NOMO-1 treated with DMSO at 0.1 percent for 48 hours (cell line): ENCODE measurements around the gene RNF222.
"Not testable (repeated sequence)": the region's sequence is repeated elsewhere in the genome, so short reads cannot be mapped to it uniquely, and the experiment has no call there.

Experiments
- DNase-seq: peaks from one replicate; lab custom pipeline; 2025; ENCODE audit not compliant: unreplicated experiment; lab: John Stamatoyannopoulos, UW

RNF222 gene

GRCh38 chr17:8382052-8382879 is 15.4 kb downstream of the RNF222 start:
- DNase-seq: peak; percentile 8

DNA sequence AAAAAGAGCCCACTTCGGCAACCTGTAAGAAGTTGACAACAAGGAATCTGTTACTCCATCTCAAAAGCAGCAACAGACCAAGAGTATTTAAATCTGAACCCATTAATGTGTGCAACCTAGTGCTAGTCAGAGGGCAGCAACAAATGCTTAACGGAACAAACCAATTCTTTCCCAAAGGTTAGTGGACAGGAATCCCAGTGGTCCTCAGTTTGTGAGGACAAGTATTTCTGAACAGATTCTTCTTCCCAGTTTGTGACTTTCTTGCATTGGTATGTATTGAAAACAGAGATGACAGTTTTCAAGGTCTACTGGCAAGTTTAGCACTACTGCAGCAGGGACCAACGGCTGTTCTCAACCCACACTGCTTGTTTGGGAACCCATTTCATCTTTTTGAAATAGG is 17.6 kb downstream of the RNF222 start:
- no peak for DNase-seq

- DNase-seq: not testable (repeated sequence)
These were observed 19.5 kb downstream of the RNF222 start for GRCh38 chr17:8378117-8378516.

DNA sequence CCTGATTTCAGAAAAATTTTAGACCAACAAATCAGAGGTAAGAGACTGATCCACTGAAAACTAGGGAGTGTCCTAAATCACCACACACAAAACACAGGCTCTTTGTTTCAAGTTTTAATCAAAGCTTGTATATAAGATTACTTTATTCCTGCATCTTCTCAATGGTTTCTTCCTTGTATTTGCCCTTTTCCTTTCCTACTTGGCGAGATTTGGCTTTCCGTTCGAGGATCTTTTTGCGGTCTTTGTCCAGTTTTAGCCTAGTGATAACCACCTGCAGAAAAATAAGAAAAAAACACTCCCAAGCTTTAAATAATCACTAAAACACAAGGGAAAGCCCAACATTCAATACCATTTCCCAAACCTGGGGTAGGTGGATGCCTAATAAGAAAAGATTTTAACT is 20.2 kb downstream of the RNF222 start:
- no peak for DNase-seq

DNA sequence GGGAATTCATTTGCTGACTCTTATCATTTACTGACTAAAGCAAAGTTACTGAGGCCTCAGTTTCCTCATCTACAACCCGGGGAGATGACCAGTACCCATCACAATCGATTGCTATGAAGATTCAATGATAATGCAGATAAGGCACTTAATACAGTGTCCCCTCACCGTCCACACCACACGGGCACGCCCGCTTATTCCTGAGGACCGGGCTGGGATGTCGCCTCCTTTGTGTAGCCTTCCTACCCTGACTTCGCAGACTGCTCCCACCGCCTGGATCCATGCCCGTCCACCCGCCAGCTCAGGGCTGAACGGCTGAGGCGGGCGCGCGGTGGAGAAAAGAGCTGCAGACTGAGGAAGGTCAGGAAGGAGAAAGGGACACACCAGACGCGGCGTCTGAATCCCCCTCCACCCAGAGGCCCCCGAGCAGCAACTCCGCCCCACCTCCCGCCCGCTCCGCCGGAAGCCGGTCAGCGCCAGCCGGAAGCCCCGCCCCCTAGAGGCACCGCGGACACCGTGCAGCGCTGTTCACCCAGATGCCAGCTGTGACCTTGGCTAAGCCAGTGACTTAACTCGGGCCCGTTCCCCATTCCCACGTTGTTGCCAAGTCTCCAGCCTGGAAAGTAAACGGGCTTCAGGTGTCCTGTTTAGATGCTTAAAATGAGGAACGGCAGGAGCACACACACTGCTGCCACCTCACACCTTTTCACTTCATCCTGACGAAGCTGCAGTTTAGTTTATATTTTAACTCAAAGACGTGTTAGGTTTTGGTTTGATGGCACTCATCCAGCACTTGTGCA is 21.2 kb downstream of the RNF222 start, which contains the start of gene KRABD2:
Gene KRABD2 (minus strand): TSS at position 434 of the 797 bp plus-strand sequence.
- peak; percentile 83 for DNase-seq

DNA sequence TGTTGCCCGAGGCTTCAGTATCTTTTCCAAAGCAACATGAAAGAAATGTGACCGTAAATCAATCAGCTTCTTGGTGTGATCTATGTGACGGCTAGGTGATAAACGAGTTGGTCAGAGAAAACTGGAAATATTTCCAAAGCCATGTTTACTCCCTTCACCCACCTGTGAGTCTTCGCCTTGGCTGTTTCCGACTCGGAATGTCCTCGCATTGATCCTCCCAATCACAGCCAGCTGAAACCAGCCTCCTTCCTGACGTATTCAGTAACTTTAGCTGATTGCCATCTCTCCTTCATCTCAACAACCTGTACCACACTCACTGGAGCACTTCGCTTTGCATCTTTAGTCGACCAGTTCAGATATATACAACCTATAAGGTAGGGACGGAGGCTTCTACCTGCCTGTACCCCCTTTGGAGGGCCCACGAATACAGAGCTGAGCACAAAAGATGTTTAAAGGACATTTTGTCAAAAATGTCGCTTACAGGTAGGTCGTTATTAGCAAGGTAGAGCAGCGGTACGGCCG is 21.8 kb downstream of the RNF222 start:
- no peak for DNase-seq

DNA sequence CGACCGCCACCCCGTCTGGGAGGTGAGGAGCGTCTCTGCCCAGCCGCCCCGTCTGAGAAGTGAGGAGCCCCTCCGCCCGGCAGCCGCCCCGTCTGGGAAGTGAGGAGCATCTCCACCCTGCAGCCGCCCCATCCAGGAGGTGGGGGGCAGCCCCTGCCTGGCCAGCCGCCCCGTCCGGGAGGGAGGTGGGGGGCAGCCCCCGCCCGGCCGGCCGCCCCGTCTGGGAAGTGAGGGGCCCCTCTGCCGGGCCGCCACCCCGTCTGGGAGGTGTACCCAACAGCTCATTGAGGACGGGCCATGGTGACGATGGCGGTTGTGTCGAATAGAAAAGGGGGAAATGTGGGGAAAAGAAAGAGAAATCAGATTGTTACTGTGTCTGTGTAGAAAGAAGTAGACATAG is 23.8 kb downstream of the RNF222 start:
- DNase-seq: not testable (repeated sequence)

- no peak for DNase-seq
These were observed 25.2 kb downstream of the RNF222 start for GRCh38 chr17:8372422-8372821.

- no peak for DNase-seq
These were observed 25.8 kb downstream of the RNF222 start for GRCh38 chr17:8371786-8372185.

DNA sequence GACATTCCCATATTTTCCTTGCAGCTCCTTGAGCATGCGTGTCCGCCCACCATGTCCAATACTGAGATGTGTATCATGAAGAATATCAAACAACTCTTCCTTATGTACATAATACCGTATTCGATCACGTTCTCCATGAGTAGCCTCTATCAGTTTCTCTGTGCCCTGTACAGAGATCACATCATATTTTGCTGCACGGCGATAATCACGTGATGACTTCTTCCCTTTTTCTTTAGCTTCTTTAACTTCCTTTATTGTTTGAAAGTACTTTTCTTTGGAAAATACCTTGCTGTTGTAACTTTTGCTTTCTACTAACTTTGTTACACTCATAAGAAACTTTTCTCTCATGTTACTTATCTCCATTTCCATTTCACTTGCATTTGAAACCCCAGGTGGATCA is 27.7 kb downstream of the RNF222 start:
- DNase-seq: peak; percentile 65

DNA sequence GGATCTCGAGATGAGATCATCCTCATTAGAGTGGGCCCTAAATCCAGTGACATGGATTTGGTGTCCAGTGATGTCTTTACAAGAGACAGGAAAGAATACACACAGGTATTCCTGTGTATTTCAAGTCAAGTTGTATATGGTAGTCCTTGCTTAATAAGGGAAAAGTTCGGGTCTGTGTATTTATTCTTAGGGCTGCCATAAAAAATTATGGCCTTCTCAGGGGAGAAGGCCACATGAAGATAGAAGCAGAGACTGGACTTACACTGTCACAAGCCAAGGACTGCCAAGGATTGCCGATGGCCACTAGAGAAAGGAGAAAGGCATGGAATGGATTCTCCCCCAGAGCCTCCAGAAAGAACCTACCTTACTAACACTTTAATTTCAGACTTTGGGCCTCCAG is 29.4 kb downstream of the RNF222 start:
- DNase-seq: no peak

GRCh38 chr17:8366231-8366630 is 31.4 kb downstream of the RNF222 start:
- no peak for DNase-seq

- no peak for DNase-seq
These were observed 32.5 kb downstream of the RNF222 start for GRCh38 chr17:8365143-8365542.

DNA sequence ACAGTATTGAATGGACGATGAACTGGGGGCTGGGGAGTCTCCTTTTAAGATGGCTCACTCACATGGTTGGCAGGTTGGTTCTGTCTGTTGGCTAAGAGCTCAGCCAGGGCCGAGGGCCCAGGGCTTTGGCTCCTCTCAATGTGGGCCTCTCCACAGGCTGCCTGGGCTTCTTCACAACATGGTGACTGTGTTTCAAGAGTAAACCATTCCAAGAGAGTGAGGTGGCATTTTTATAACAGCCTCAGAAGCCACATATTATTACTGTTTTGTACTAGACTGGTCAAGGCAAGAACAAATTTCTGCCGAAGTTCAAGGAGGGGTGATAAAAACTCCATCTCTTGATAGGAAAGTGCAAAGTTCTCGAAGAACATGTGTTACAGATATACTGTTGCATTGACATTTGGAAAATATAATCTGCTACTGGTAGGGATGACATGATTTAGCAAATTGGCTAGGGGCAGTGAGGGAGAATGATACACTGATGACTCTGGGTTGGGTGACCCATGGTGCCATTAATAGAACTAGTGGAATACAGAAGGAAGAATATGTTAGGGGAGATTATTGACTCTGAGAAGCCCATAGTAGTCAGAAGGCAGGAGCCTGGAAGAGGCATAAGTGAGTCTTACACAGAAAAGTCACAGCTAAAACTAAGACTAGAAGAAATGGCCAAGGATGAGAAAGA is 34.8 kb downstream of the RNF222 start:
- no peak for DNase-seq

- no peak for DNase-seq
These were observed 36.9 kb downstream of the RNF222 start for GRCh38 chr17:8360751-8361150.

DNA sequence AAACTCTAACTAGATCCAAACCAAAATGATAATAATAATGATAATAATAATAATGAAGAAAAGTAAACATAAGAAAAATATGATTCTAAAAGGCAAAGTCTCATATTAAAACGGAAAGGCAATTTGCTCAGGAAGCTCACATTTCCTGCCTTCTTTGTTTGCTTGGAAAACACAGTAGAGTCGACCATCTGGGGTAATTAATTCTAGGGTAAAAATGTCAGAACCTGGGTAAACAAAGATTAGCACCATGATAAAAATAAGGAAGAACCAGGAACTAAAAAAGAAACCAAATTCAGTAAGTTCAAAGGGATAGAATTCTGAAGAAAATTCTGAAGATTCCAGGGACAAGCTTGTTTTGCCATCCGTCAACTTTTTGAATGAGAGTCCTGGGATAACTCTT is 37.4 kb downstream of the RNF222 start:
- no peak for DNase-seq

- DNase-seq: no peak
These were observed 37.9 kb downstream of the RNF222 start for GRCh38 chr17:8359769-8360168.

DNA sequence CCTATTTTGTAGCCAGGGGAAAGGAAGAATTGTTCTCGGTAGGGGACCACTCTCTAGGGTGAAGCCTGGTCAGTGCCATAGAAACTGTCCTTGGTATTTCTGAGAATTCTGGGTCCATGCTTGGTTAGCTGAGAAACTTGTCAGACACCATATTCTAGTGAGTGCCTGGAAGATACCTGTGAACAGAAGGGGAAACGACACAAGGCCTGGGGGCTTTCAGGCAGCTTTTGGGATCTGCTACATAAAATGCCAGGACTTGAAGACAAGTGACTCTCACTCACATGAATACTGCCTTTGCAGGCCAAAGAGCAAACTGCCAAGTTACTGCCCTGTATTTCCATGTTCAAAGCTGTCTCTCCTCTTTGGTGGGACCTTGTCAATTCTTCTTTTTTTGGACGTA is 39.7 kb downstream of the RNF222 start:
- DNase-seq: no peak

GRCh38 chr17:8354236-8354635 is 43.4 kb downstream of the RNF222 start:
- no peak for DNase-seq

GRCh38 chr17:8353736-8354135 is 43.9 kb downstream of the RNF222 start:
- DNase-seq: no peak

GRCh38 chr17:8350339-8350738 is 47.3 kb downstream of the RNF222 start:
- DNase-seq: no peak
